ENCODE results near the gene CILP2.
A peak's percentile ranks its signal among the peaks of the same experiment; 100 is the strongest.

Gene CILP2

DNA sequence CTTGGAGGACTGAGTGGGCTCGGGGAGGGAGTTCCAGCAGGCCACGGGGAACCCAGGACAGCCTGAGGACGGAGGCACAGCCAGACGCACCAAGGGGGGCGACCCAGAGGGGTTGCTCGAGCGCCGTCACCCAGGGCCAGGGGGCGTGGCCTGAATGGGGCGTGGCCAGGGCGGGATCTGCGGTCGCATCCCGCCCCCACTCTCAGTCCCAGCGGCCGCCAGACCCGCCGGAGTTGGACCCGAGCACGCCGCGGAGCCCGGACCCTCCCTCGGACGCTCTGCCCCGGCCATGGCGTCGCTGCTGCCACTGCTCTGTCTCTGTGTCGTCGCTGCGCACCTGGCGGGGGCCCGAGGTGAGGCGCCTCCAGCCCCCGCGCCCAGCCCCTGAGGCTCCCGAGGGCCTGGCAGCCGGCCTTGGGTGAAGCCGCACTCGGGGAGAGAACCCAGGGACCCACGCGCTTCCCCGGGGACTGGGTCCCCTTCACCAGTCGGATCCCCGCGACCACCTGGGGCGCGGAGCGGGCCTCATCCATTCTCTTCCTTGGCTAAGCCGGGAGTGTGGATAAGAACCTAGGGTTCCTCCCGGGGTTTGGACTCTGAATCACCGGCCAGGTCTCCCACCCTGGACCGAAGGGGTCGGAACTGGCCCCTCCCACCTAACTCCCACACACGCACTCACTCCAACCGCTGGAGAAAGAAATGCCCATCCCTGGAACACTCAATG is at the start of gene CILP2:
TSS of gene CILP2 (plus strand) at position 205 of the 724 bp plus-strand sequence. CDS start at position 290, 85 bp downstream.
- DNase-seq (ENCODE audit: low spot score), result peak; percentile 76
- no peak for TF ChIP-seq CTCF (IDR thresholded peaks at IDR 0.05; ENCODE audit: borderline replicate concordance, control extremely low read depth, extremely low read depth, insufficient read depth, missing control alignments)
- in situ Hi-C loops (cut with MboI; ENCODE audit: low sequenced_read_pairs, unreplicated experiment), result loop anchor here (5.0 to 25.0 kb wide), 3 partner anchors 104 to 749 kb away; partner anchors contain the start of gene GMIP

DNA sequence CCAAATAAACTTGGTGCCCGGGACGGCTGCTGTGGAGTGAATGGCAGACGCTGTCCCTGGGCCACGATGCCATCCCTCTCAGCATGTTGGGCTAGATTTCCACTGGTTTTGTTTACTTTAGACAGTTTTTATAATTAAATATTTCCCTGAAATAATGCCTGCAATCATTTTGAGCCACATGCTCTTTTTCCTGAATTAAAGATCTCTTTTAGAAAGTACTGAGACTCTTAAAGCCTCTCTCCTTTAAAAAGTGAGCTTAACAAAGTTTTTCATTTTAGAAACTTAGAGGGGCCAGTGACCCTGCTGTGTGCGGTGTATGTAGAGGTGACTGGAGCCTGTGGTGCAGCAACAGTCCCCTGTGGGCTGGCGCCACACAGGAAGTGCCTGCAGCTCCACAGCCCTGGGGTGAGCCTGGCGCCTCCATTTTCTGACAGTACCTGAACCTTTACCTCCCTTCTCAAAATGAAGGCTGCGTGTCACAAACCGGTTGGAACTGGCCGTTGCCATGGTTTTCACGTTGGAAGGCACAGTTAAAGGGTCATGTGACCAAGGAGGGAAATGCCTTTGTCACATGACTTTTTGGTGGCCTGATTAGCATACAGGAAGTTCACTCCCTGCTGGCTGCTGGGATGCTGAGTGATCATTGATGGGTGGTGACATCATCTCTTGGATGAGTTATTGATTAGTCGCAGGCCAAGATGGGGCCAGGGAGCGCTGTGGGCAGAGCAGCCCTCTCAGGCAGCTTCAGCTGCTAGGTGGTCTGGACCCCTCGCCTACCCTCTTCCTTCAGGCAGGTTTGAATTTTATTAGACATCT is 49.0 kb upstream of the CILP2 start:
- TF ChIP-seq CTCF (IDR thresholded peaks at IDR 0.05; ENCODE audit: borderline replicate concordance, control extremely low read depth, extremely low read depth, insufficient read depth, missing control alignments), result no peak
- in situ Hi-C loops (cut with MboI; ENCODE audit: low sequenced_read_pairs, unreplicated experiment), result loop anchor here (10.0 to 25.0 kb wide), 2 partner anchors 94 to 302 kb away; partner anchors contain the start of genes BORCS8 and RFXANK
- DNase-seq (ENCODE audit: low spot score), result peak; percentile 73

DNA sequence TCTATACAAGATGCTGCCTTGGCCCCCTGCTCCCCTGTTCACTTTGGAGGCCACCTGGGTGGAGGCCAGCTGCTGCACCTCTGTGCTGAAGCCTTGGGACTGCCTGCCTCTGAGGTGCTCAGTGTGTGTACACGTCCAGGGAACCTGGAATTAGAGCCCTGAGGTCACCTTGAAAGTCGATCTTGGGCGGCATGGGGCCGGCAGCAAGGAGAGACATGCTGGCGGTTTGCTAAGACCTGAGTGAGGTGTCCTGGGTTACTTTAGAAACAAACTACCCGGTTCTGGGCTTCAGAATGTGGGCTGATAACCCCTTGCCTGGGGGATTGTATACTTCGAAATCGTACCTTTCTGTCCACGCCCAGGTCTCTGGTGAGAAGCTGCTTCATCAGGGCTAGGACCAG is 48.3 kb upstream of the CILP2 start:
- TF ChIP-seq CTCF (IDR thresholded peaks at IDR 0.05; ENCODE audit: borderline replicate concordance, control extremely low read depth, extremely low read depth, insufficient read depth, missing control alignments), result no peak
- in situ Hi-C loops (cut with MboI; ENCODE audit: low sequenced_read_pairs, unreplicated experiment), result loop anchor here (5.0 to 25.0 kb wide), 3 partner anchors 95 to 303 kb away; partner anchors contain the start of genes BORCS8 and RFXANK
- no peak for DNase-seq (ENCODE audit: low spot score)

GRCh38 chr19:19490214-19490968 is 47.7 kb upstream of the CILP2 start:
- peak; percentile 73 for TF ChIP-seq CTCF (IDR thresholded peaks at IDR 0.05; ENCODE audit: borderline replicate concordance, control extremely low read depth, extremely low read depth, insufficient read depth, missing control alignments)
- DNase-seq (ENCODE audit: low spot score), result peak; percentile 89
- in situ Hi-C loops (cut with MboI; ENCODE audit: low sequenced_read_pairs, unreplicated experiment), result loop anchor here (5.0 to 25.0 kb wide), 2 partner anchors 123 to 303 kb away; partner anchors contain the start of genes BORCS8 and RFXANK

DNA sequence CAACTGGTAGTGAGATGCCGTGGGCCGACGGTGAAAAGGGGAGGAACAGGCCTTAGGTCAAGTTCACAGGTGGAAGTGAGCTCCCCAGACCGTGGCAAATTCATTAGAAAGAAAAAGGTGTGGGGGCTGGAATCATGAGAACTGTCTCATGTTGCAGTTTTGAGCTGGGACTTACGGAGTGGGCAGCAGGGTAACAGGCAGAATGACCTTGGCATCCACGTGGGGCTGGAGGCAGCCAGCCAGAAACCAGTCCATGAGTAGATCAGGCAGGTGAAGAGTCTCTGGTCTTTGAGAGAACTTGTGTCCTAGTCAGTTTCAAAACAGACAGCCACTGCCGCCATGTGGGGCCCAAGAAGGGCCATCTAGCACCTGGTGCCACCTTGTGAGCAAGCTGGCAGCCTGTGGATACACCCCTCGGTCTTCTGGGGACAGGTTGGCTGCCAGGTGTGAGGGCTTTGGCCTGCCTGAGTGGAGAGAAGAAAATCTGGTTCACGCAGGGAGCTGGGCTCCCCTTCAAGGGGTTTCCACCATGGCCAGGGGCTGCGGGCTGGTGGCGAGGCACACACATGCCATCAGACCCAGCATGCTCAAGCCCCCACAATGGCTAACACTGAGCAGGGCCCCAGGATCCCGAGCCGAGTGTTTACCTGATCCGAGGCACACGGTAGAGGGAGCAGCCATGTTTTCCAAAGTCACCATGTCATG is 46.6 kb upstream of the CILP2 start:
- in situ Hi-C loops (cut with MboI; ENCODE audit: low sequenced_read_pairs, unreplicated experiment), result loop anchor here (5.0 to 25.0 kb wide), 2 partner anchors 124 to 304 kb away; partner anchors contain the start of genes BORCS8 and RFXANK
- TF ChIP-seq CTCF (IDR thresholded peaks at IDR 0.05; ENCODE audit: borderline replicate concordance, control extremely low read depth, extremely low read depth, insufficient read depth, missing control alignments), result no peak
- DNase-seq (ENCODE audit: low spot score), result no peak

Data from GM13976 (cell line).